Ramos (cell line): Measurements from ENCODE around the gene CARM1.
"Not testable (repeated sequence)": the region's sequence is repeated elsewhere in the genome, so short reads cannot be mapped to it uniquely, and the experiment has no call there.

Experiments
- in situ Hi-C: fragments of 300-500 bp; cut with MboI; formaldehyde crosslinking; loops from one replicate; pipeline ENCODE4 v1.14.3; 2022; ENCODE audit warnings: low sequenced_read_pairs; ENCODE audit not compliant: unreplicated experiment

Gene CARM1

GRCh38 chr19:10842788-10843187, 28.6 kb upstream of the CARM1 start:
- in situ Hi-C loops = no loop called here

GRCh38 chr19:10846500-10847202, 24.7 kb upstream of the CARM1 start:
- in situ Hi-C loops = no loop called here

GRCh38 chr19:10848230-10848856, 23.0 kb upstream of the CARM1 start, which contains the start of gene C19orf38:
Gene C19orf38 (plus strand): TSS chr19:10848415. CDS start chr19:10848509, 94 bp downstream.
- in situ Hi-C loops = no loop called here

DNA sequence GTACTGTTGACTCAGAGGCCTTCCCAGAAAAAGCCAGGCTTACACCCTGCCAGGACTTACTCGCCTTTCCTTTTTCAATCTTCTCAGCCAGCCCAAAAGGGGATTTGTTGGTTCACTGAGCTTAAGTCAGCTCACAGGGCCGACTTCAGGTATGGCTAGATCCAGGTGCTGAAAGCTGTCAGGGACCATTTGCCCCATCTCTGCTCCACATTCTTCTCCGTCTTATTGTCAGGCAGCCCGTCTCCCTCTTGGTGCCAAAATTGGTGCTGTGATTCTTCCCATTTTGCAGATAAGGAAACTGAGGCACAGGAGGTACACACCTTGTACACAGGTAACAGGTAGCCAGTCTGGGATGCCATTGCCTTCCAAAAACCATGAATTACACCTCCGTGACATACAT, 20.7 kb upstream of the CARM1 start:
- in situ Hi-C loops = loop anchor here (5.0 kb wide), 1 partner anchor 128 kb away; no protein-coding TSS in a partner anchor

DNA sequence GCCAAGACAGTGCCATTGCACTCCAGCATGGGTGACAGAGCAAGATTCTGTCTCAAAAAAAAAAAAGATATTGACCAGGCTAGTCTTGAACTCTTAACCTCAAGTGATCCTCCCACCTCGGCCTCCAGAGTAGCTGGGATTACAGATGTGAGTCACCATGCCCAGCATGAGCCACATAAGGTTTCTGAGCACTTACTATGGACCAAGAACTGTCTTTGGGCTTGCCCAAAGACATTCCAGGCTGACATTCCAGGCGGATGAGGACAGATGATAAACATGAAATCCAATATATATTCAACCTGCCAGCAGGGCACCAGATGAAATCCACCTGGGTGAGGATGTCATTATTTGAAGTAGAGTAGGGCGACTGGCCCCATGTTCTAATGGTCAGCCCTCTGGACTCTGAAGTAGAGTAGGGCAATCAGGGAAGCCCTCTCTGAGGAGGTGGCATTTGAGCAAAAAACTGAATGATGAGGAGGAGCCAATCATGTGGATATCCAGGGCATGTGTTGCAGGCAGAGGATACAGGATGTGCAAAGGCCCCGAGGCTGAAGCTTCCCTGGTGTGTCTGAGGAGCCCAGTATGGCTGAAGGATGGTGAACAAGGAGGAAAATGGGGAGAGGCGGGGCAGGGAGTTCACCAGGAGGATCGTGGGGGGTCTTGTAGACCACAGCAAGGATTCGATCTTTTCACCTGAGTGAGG, 19.1 kb upstream of the CARM1 start:
- in situ Hi-C loops = loop anchor here (5.0 kb wide), 1 partner anchor 130 kb away; no protein-coding TSS in a partner anchor

GRCh38 chr19:10852941-10853340, 18.4 kb upstream of the CARM1 start:
- in situ Hi-C loops = loop anchor here (5.0 kb wide), 1 partner anchor 131 kb away; no protein-coding TSS in a partner anchor

- in situ Hi-C loops = loop anchor here (5.0 kb wide), 1 partner anchor 132 kb away; no protein-coding TSS in a partner anchor
Measured at GRCh38 chr19:10854350-10855089, 16.8 kb upstream of the CARM1 start.

DNA sequence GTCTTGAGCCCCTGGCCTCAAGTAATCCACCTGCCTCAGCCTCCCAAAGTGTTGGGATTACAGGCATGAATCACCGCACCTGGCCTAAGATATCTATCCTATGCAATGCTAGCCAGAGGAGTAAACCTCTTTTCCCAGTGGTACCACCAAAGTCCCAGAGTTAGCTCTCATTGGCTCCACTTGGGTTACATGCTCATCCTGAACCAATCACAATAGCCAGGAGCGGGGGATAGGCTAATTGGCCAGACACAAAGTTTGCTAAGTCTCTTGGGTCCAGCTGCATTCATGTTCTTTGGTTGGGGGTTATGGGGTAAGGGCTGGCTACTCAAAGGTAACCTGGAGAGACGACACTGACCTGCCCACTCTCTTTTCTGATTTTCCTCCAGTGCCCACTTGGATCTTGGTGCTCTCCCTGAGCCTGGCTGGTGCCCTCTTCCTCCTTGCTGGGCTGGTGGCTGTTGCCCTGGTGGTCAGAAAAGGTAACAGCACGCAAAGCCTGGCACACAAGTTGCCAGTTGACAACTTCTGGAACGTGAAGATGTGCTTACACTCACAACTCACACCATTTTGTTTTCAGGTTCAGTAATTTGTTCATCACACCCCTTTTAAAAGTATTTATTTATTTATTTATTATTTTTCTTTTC, 15.4 kb upstream of the CARM1 start:
- in situ Hi-C loops = no loop called here

DNA sequence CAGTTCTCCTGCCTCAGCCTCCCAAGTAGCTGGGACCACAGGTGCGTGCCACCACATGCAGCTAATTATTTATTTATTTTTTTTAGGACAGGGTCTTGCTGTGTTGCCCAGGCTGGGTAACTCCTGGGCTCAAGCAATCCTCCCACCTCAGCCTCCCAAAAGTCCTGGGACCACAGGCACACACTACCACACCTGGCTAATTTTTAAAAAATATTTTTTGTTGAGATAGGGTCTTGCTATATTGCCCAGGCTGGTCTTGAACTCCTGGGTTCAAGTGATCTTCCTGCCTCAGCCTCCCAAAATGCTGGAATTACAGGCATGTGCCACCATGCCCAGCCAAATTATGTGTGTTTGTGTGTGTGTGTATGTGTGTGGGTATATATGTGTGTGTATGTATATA, 14.5 kb upstream of the CARM1 start:
- in situ Hi-C loops = not testable (repeated sequence)

GRCh38 chr19:10858204-10858828, 13.0 kb upstream of the CARM1 start:
- in situ Hi-C loops = no loop called here

GRCh38 chr19:10861103-10861651, 10.2 kb upstream of the CARM1 start:
- in situ Hi-C loops = no loop called here

GRCh38 chr19:10862561-10863106, 8.7 kb upstream of the CARM1 start:
- in situ Hi-C loops = no loop called here

DNA sequence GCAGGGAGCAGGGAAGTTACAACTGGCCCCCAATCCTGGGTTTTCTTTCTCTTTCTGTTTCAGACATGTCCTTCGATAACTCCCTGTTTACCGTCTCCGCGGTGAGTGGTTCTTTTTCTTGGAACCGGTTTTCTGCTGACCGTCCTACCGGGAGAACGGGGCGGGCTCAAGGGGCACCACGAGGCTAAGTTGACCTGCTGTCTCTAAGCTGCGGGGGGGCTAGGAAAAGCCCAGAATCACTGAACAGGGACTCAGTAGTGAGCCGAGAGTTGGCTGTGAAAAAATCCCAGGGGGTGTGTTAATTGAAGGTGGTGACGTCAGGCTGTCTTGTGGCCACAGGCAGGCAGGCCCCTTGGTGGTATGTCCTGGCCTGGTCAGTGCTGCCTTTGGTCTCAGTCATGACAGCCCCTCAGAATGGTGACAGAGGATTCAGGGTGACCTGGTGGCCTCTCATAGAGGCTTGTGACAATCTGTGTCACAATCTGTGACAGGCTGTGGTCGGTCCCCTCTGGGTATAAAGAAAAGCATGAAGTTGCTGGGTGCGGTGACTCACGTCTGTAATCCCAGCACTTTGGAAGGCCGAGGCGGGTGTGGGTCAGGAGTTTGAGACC, 8.1 kb upstream of the CARM1 start:
- in situ Hi-C loops = no loop called here

DNA sequence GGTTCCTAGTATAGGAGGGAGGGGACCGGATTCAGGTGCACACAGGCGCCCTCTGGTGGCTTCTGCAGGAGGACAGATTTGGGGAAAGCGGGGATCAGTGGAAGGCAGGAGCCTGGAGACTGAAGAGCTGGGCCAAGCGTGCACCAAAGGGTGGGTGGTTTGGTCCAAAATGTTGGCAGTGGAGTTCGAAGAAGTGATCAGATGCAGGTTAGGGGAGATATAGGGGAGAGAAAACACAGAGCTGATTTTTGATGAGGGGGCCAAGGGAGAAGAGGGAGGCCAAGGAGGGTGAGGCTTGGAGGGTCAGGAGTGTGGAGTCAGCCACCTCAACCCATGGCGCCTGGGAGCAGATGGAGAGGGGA, 6.8 kb upstream of the CARM1 start:
- in situ Hi-C loops = no loop called here

DNA sequence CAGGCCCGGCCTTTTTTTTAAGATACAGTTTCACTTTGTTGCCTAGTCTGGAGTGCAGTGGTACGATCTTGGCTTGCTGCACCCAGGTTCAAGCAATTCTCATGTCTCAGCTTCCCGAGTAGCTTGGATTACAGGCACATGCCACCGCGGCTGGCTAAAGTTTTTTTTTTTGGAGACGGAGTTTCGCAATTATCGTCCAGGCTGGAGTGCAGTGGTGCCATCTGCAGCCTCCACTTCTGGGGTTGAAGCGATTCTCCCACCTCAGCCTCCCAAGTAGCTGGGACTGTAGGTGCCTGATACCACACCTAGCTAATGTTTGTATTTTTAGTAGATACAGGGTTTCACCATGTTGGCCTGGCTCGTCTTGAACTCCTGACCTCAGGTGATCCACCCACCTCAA, 4.9 kb upstream of the CARM1 start:
- in situ Hi-C loops = no loop called here

- in situ Hi-C loops = no loop called here
Measured at GRCh38 chr19:10868872-10869547, 2.3 kb upstream of the CARM1 start.

DNA sequence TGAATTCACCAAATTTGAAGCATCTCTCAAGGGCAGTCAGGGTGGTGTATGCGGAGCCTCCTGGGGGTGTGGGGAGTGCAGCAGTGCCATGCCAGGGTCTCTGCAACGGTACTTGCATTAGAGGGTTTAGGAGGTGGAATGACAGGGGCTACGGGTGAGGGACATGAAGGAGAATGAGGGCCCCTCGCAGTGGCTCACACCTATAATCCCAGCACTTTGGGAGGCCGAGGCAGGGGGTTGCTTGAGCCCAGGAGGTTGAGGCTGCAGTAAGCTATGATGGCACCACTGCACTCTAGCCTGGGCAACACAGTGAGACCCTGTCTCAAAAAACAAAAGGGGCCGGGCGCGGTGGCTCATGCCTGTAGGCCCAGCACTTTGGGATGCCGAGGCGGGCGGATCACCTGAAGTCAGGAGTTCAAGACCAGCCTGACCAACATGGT, 1.5 kb upstream of the CARM1 start:
- in situ Hi-C loops = not testable (repeated sequence)

GRCh38 chr19:10870501-10870954, 825 bp upstream of the CARM1 start:
- in situ Hi-C loops = no loop called here
